HG02610 (cell line): ENCODE data around the gene SMG6.

Experiments
- ATAC-seq: cut with Tn5 transposase; IDR thresholded peaks from one replicate; pipeline ENCODE4 v1.9.1; 2021; ENCODE audit warnings: mild to moderate bottlenecking, moderate library complexity; ENCODE audit not compliant: unreplicated experiment

Gene SMG6

GRCh38 chr17:2237950-2238349 lies 65.6 kb downstream of the SMG6 start:
- ATAC-seq = no peak

- ATAC-seq = no peak
These were observed 66.1 kb downstream of the SMG6 start for GRCh38 chr17:2237521-2237921.

- no peak for ATAC-seq
These were observed 67.7 kb downstream of the SMG6 start for GRCh38 chr17:2235792-2236366.

- ATAC-seq = no peak
These were observed 68.3 kb downstream of the SMG6 start for GRCh38 chr17:2235265-2235664.

GRCh38 chr17:2233441-2233947 lies 70.1 kb downstream of the SMG6 start:
- ATAC-seq = no peak

GRCh38 chr17:2232244-2232638 lies 71.3 kb downstream of the SMG6 start:
- no peak for ATAC-seq

GRCh38 chr17:2230877-2231276 lies 72.7 kb downstream of the SMG6 start:
- no peak for ATAC-seq

GRCh38 chr17:2227025-2227699 lies 76.4 kb downstream of the SMG6 start:
- no peak for ATAC-seq

- ATAC-seq = no peak
These were observed 80.0 kb downstream of the SMG6 start for GRCh38 chr17:2223617-2223927.

GRCh38 chr17:2222901-2223616 lies 80.5 kb downstream of the SMG6 start:
- ATAC-seq = no peak

GRCh38 chr17:2222301-2222700 lies 81.3 kb downstream of the SMG6 start:
- no peak for ATAC-seq

- no peak for ATAC-seq
These were observed 85.2 kb downstream of the SMG6 start for GRCh38 chr17:2218426-2218825.

- peak; percentile 89 for ATAC-seq
These were observed 87.8 kb downstream of the SMG6 start for GRCh38 chr17:2215616-2216364.

- ATAC-seq = no peak
These were observed 88.5 kb downstream of the SMG6 start for GRCh38 chr17:2214929-2215615.

- no peak for ATAC-seq
These were observed 89.3 kb downstream of the SMG6 start for GRCh38 chr17:2214047-2214928.

- ATAC-seq = no peak
These were observed 90.2 kb downstream of the SMG6 start for GRCh38 chr17:2213291-2213960.

GRCh38 chr17:2212400-2212981 lies 91.1 kb downstream of the SMG6 start:
- ATAC-seq = no peak

GRCh38 chr17:2211661-2212399 lies 91.8 kb downstream of the SMG6 start:
- no peak for ATAC-seq
